Activated T-cell treated with anti-CD3 and anti-CD28 coated beads, Interleukin-2, amount 50 U/mL, for 72 hours (primary cell): Measurements from ENCODE around the gene STEAP1B. TPM values are rescaled to one million over a fixed set of nuclear protein-coding genes. Genes with fewer than 3 reads are reported as not detected.

ENCODE experiments used
- ATAC-seq, 2 donors: fragments of 150-1000 bp; cut with Tn5 transposase; replicated peaks in 1 of 2; 2 replicates each; pipeline ENCODE4 v1.10.0; 2021; ENCODE audit warnings: moderate library complexity in 2 of 2, mild to moderate bottlenecking in 1 of 2
- DNase-seq, 2 donors: peaks; one replicate each; pipeline ENCODE4 v3.0.0; 2021 to 2022; ENCODE audit warnings: mixed read lengths in 1 of 2
- H3K27ac Mint-ChIP-seq: one replicate; pipeline ENCODE4 v1.8.0; 2022; ENCODE audit warnings: mild to moderate bottlenecking, moderate library complexity, mixed read lengths
- H3K27me3 Mint-ChIP-seq: one replicate; pipeline ENCODE4 v1.8.0; 2022; ENCODE audit warnings: low read depth, mixed read lengths
- H3K36me3 Mint-ChIP-seq, 2 donors: one replicate each; pipeline ENCODE4 v1.8.0; 2022; ENCODE audit warnings: mixed read lengths in 2 of 2, mild to moderate bottlenecking in 1 of 2; ENCODE audit not compliant: insufficient read depth in 2 of 2
- H3K4me1 Mint-ChIP-seq: one replicate; pipeline ENCODE4 v1.8.0; 2022; ENCODE audit warnings: low read depth, mixed read lengths
- H3K4me3 Mint-ChIP-seq, 2 donors: one replicate each; pipeline ENCODE4 v1.8.0; 2022; ENCODE audit warnings: mild to moderate bottlenecking in 2 of 2, mixed read lengths in 2 of 2, moderate library complexity in 2 of 2
- H3K9me3 Mint-ChIP-seq, 2 donors: one replicate each; pipeline ENCODE4 v1.8.0; 2022; ENCODE audit warnings: mixed read lengths in 2 of 2
- total RNA-seq, 2 donors: library from RNA; stranded (reverse); gene quantifications; one replicate each; pipeline ENCODE4 v1.2.3, GENCODE V29; 2022

The STEAP1B gene
- total RNA-seq, 2 donors from 2014 or later: 0.39 TPM; not detected in 1

- H3K4me3 Mint-ChIP-seq: no peak overlapping the region
- no peaks in the 10 kb centered on the region for H3K4me1 Mint-ChIP-seq
- DNase-seq: no peak
- H3K27ac Mint-ChIP-seq: no peak overlapping the region
- peaks cover 5% of the 10 kb centered on the region for H3K27me3 Mint-ChIP-seq
- H3K36me3 Mint-ChIP-seq: no peaks in the 10 kb centered on the region
- ATAC-seq: no peak
- no peaks in the 10 kb centered on the region for H3K9me3 Mint-ChIP-seq
Measured at GRCh38 chr7:22372863-22373262, 127.1 kb downstream of the STEAP1B start.

GRCh38 chr7:22371878-22372277 is 128.1 kb downstream of the STEAP1B start:
- peaks cover 5% of the 10 kb centered on the region for H3K27me3 Mint-ChIP-seq
- H3K27ac Mint-ChIP-seq: no peak overlapping the region
- H3K9me3 Mint-ChIP-seq: no peaks in the 10 kb centered on the region
- H3K36me3 Mint-ChIP-seq: no peaks in the 10 kb centered on the region
- ATAC-seq (no peak), DNase-seq (no peak)
- H3K4me1 Mint-ChIP-seq: no peaks in the 10 kb centered on the region
- H3K4me3 Mint-ChIP-seq: no peak overlapping the region

Other genes with a start within 250 kb of the STEAP1B start
- gene RAPGEF5, start 143.0 kb downstream of the STEAP1B start, total RNA-seq: under 1 TPM; 0.46 to 0.72 TPM
- gene IL6, start 227.0 kb upstream of the STEAP1B start, total RNA-seq: 1 to 10 TPM in 1 of 2 donors, under 1 TPM in 1; 0.46 to 2.4 TPM